Neuronal stem cell (in vitro differentiated cells): ENCODE measurements around the gene CFAP300.

Source experiments
- DNase-seq: peaks from one replicate; pipeline ENCODE4 v3.0.0-alpha.2; 2013; ENCODE audit warnings: low spot score
- H2AFZ ChIP-seq: one replicate; pipeline ENCODE4 v1.6.1; 2013; ENCODE audit warnings: mild to moderate bottlenecking, low read length, inconsistent platforms
- H2AK5ac ChIP-seq: 2 replicates; pipeline ENCODE4 v1.6.1; 2013; ENCODE audit warnings: low read depth, mild to moderate bottlenecking, inconsistent platforms, low read length, moderate library complexity, mixed read lengths
- H2BK120ac ChIP-seq: 2 replicates; pipeline ENCODE4 v1.6.1; 2013; ENCODE audit warnings: low read depth, mild to moderate bottlenecking, inconsistent platforms, low read length, moderate library complexity, mixed read lengths
- H2BK12ac ChIP-seq: one replicate; pipeline ENCODE4 v1.6.1; 2013; ENCODE audit warnings: low read length, inconsistent platforms
- H2BK15ac ChIP-seq: 2 replicates; pipeline ENCODE4 v1.6.1; 2013; ENCODE audit warnings: mild to moderate bottlenecking, low read length, inconsistent platforms, mixed read lengths
- H2BK5ac ChIP-seq: one replicate; pipeline ENCODE4 v1.6.1; 2013; ENCODE audit warnings: inconsistent platforms, mild to moderate bottlenecking, low read length, moderate library complexity
- H3K14ac ChIP-seq: one replicate; pipeline ENCODE4 v1.6.1; 2013; ENCODE audit warnings: low read length, inconsistent platforms
- H3K18ac ChIP-seq: 2 replicates; pipeline ENCODE4 v1.6.1; 2013; ENCODE audit warnings: low read length, inconsistent platforms
- H3K23ac ChIP-seq: 2 replicates; pipeline ENCODE4 v1.6.1; 2013; ENCODE audit warnings: low read depth, mild to moderate bottlenecking, mixed read lengths, low read length, inconsistent platforms; ENCODE audit not compliant: poor library complexity
- H3K27ac ChIP-seq: replicated peaks from 3 replicates; pipeline ENCODE4 v1.5.1; 2013; ENCODE audit warnings: low read length, inconsistent platforms
- H3K27me3 ChIP-seq, 3 experiments: 2 replicates each; pipeline ENCODE4 v1.6.1; 2013; ENCODE audit warnings: low read length in 3 of 3, mild to moderate bottlenecking in 2 of 3, inconsistent platforms in 1 of 3, low read depth in 1 of 3, mixed read lengths in 1 of 3, moderate library complexity in 1 of 3; ENCODE audit not compliant: control insufficient read depth in 3 of 3, insufficient read depth in 3 of 3
- H3K36me3 ChIP-seq, 2 donors: replicated peaks in 1 of 2; 2 replicates each; pipeline ENCODE4 v1.6.1; 2013; ENCODE audit warnings: low read length in 2 of 2; ENCODE audit not compliant: control insufficient read depth in 2 of 2, insufficient read depth in 2 of 2
- H3K4ac ChIP-seq: 2 replicates; pipeline ENCODE4 v1.6.1; 2013; ENCODE audit warnings: inconsistent platforms, mild to moderate bottlenecking, low read length, moderate library complexity
- H3K4me1 ChIP-seq, 2 donors: 1 replicate in 1 of 2; 2 replicates in 1 of 2; pipeline ENCODE4 v1.6.1; 2013; ENCODE audit warnings: low read length in 2 of 2, low read depth in 1 of 2; ENCODE audit not compliant: control insufficient read depth in 2 of 2, insufficient read depth in 1 of 2
- H3K4me2 ChIP-seq: one replicate; pipeline ENCODE4 v1.6.1; 2013; ENCODE audit warnings: mild to moderate bottlenecking, low read length, inconsistent platforms; ENCODE audit not compliant: insufficient read depth, poor library complexity, severe bottlenecking
- H3K4me3 ChIP-seq, 2 donors: 2 replicates each; pipeline ENCODE4 v1.5.1; 2013; ENCODE audit warnings: low read length in 2 of 2, mild to moderate bottlenecking in 2 of 2, inconsistent platforms in 1 of 2, moderate library complexity in 1 of 2
- H3K79me1 ChIP-seq: one replicate; pipeline ENCODE4 v1.6.1; 2013; ENCODE audit warnings: low read depth, mild to moderate bottlenecking, inconsistent platforms, low read length, moderate library complexity
- H3K9ac ChIP-seq: one replicate; pipeline ENCODE4 v1.6.1; 2013; ENCODE audit warnings: mild to moderate bottlenecking, low read depth, low read length, inconsistent platforms; ENCODE audit not compliant: poor library complexity
- H3K9me3 ChIP-seq, 2 donors: replicated peaks in 1 of 2; 2 replicates each; pipeline versions ENCODE3 to v1.6.1; 2013; ENCODE audit warnings: low read length in 2 of 2, mild to moderate bottlenecking in 2 of 2, inconsistent platforms in 1 of 2, low read depth in 1 of 2, mixed read lengths in 1 of 2, moderate library complexity in 1 of 2; ENCODE audit not compliant: control insufficient read depth in 2 of 2, insufficient read depth in 1 of 2
- H4K8ac ChIP-seq: one replicate; pipeline ENCODE4 v1.6.1; 2013; ENCODE audit warnings: low read depth, mild to moderate bottlenecking, inconsistent platforms, low read length, moderate library complexity
- H4K91ac ChIP-seq: one replicate; pipeline ENCODE4 v1.6.1; 2013; ENCODE audit warnings: low read length, low read depth, mild to moderate bottlenecking, inconsistent platforms; ENCODE audit not compliant: poor library complexity
- WGBS, 2 donors: extraction: QIAGEN DNeasy Blood & Tissue Kit; methylation state at CpG; one replicate each; pipeline ENCODE4 v1.1.7; 2013; ENCODE audit warnings: missing lambda C conversion rate in 2 of 2, mixed read lengths in 1 of 2; ENCODE audit not compliant: insufficient read length in 2 of 2, insufficient replicate concordance in 1 of 2; ENCODE audit errors: extremely low coverage in 2 of 2; 5-methylcytosine and 5-hydroxymethylcytosine counted together

The CFAP300 gene

DNA sequence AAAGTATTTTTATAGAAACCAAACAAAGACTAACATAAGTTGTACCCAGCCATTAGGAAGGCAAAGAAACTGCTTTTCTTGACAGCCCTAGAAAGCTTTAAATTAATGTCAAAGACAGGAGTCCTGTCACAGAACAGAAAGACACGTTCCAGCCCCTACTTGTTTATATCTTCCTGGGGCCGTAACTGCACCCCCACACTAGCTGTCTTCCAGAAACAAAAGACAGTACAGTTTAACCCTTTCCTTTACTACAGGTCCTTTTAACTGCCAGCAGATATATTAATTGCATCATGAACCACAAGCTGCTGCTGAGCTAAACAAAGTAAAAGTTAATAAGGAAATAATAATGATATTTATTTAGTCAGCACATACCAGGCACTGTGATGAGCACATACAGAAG lies 20.3 kb upstream of the CFAP300 start:
- Histone ChIP-seq H3K18ac (no peak overlapping the region), H2BK120ac (no peak overlapping the region), H3K14ac (no peak overlapping the region), H3K27ac (no peak overlapping the region), H4K8ac (no peak overlapping the region), H3K9ac (no peak overlapping the region), H2BK5ac (no peak overlapping the region), H4K91ac (no peak overlapping the region), H3K23ac (no peak overlapping the region), H3K4me1 (no peaks in the 10 kb centered on the region), H2BK15ac (no peak overlapping the region), H2AK5ac (no peak overlapping the region), H3K4me2 (no peak overlapping the region), H3K36me3 (no peaks in the 10 kb centered on the region), H3K4ac (no peak overlapping the region), H2AFZ (no peak overlapping the region), H3K79me1 (no peaks in the 10 kb centered on the region), H3K4me3 (no peak overlapping the region), H2BK12ac (no peak overlapping the region), H3K9me3 (no peaks in the 10 kb centered on the region), H3K27me3 (peaks cover 0 to 3% (median 0%) of the 10 kb centered on the region in 3 experiments)
- WGBS, 2 donors: no CpG with 5 or more reads among the region's 2 CpGs
- DNase-seq: no peak

DNA sequence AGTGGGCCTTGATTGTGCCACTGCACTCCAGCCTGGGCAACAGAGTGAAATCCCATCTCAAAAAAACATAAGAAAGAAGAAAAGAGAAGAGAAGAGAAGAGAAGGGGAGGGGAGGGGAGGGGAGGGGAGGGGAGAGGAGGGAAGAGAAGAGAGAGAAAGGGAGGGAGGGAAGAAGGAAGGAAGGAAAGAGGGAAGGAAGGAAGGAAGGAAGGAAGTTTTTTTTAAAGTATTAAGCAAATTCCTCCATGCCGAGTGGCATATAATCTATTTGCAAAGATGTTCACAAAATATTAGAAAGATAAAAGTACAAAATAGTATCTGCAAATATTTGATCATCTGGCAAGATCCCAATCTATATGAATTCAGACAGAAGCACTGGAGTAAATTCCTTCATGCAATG lies 10.5 kb upstream of the CFAP300 start:
- no peak overlapping the region for H3K18ac ChIP-seq
- no peak overlapping the region for H3K4me2 ChIP-seq
- H2BK12ac ChIP-seq: no peak overlapping the region
- H2AFZ ChIP-seq: no peak overlapping the region
- no peak overlapping the region for H2AK5ac ChIP-seq
- H3K79me1 ChIP-seq: no peaks in the 10 kb centered on the region
- no peak overlapping the region for H2BK15ac ChIP-seq
- H2BK120ac ChIP-seq: no peak overlapping the region
- H3K36me3 ChIP-seq: no peaks in the 10 kb centered on the region
- no peak overlapping the region for H3K9ac ChIP-seq
- H2BK5ac ChIP-seq: no peak overlapping the region
- H3K4me3 ChIP-seq: no peak overlapping the region
- no peak overlapping the region for H3K4ac ChIP-seq
- no peak overlapping the region for H4K8ac ChIP-seq
- no peaks in the 10 kb centered on the region for H3K27me3 ChIP-seq
- H3K14ac ChIP-seq: no peak overlapping the region
- no CpG with 5 or more reads among the region's 1 CpG for WGBS, 2 donors
- no peaks in the 10 kb centered on the region for H3K4me1 ChIP-seq
- no peak overlapping the region for H3K23ac ChIP-seq
- H3K27ac ChIP-seq: no peak overlapping the region
- no peaks in the 10 kb centered on the region for H3K9me3 ChIP-seq
- DNase-seq: no peak
- H4K91ac ChIP-seq: no peak overlapping the region

DNA sequence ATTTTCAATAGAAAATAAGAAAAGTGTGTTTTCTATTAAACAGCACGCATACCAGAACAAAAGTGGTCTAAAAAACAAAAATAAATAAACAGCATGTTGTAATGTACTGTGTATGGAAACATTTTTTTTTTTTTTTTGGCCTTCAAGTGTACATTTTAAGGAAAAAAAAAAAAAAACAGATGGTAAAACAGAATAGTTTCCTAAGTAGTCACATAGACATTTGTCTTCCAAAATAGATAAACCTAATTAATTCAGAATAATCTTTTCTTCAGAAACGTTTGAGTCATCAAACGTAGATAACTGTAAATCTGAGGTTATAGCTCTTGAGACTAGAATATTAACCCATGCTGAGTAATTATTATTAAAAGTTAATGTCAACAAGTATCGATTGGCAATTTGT lies 396 bp upstream of the CFAP300 start:
- Histone ChIP-seq H3K9ac (no peak overlapping the region), H3K27ac (no peak overlapping the region), H2BK5ac (no peak overlapping the region), H2BK12ac (no peak overlapping the region), H3K4me1 (peaks cover 0 to 2% of the 10 kb centered on the region in 2 donors), H3K23ac (no peak overlapping the region), H4K91ac (no peak overlapping the region), H4K8ac (no peak overlapping the region), H3K36me3 (no peaks in the 10 kb centered on the region), H3K27me3 (no peaks in the 10 kb centered on the region), H3K9me3 (no peaks in the 10 kb centered on the region), H3K14ac (no peak overlapping the region), H3K18ac (peak overlapping the region; percentile 85), H3K79me1 (no peaks in the 10 kb centered on the region), H2AK5ac (no peak overlapping the region), H2BK120ac (no peak overlapping the region), H3K4me3 (peak overlapping the region; percentile 59 to 83), H3K4me2 (peak overlapping the region; percentile 65), H2BK15ac (no peak overlapping the region), H2AFZ (peak overlapping the region; percentile 95), H3K4ac (no peak overlapping the region)
- no peak for DNase-seq
- WGBS, 2 donors: no CpG with 5 or more reads among the region's 4 CpGs

DNA sequence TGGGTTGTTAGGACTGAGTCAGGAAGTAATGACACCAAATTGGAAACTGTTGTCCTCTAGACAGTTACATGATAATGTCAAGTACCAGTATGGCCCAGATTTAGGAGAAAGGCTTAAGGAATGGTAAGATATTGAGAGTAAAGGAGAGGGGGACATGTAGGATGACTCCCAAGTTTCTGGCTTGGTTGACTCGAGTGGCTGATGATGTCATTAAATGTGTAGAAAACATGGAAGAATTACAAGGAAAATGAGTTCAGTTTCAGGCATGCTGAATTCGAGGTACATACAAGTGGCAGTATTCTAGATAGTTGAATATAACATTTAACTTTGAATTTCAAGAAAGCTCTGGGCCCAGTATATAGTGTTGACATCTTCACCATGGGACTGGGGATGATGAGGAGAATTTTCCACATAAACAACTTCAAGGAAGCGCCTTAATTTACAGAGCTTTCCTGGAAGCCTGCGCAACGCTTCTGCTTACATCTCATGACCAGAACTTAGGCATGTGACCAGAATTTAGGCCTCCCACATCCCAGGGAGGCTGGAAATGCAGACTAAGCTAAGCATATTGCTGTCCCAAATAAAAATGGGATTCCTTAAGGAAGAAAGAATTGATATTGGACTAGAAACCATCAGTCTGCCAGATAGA lies 3.8 kb downstream of the CFAP300 start:
- H2AK5ac ChIP-seq: no peak overlapping the region
- no peak overlapping the region for H3K9ac ChIP-seq
- no peaks in the 10 kb centered on the region for H3K27me3 ChIP-seq
- no peak overlapping the region for H2BK120ac ChIP-seq
- H3K18ac ChIP-seq: no peak overlapping the region
- H3K4ac ChIP-seq: no peak overlapping the region
- H2BK12ac ChIP-seq: no peak overlapping the region
- no peak overlapping the region for H4K91ac ChIP-seq
- no CpG with 5 or more reads among the region's 5 CpGs for WGBS, 2 donors
- H3K79me1 ChIP-seq: no peaks in the 10 kb centered on the region
- H2BK15ac ChIP-seq: no peak overlapping the region
- no peak overlapping the region for H3K14ac ChIP-seq
- H3K36me3 ChIP-seq: no peaks in the 10 kb centered on the region
- H2AFZ ChIP-seq: no peak overlapping the region
- peaks cover 0 to 2% of the 10 kb centered on the region in 2 donors for H3K4me1 ChIP-seq
- no peak for DNase-seq
- no peak overlapping the region for H3K4me2 ChIP-seq
- no peaks in the 10 kb centered on the region for H3K9me3 ChIP-seq
- no peak overlapping the region for H3K4me3 ChIP-seq
- no peak overlapping the region for H2BK5ac ChIP-seq
- H3K23ac ChIP-seq: no peak overlapping the region
- H4K8ac ChIP-seq: no peak overlapping the region
- no peak overlapping the region for H3K27ac ChIP-seq
